HG03565 (cell line): Measurements from ENCODE around the gene SYNDIG1.

Experiments used
- ATAC-seq: cut with Tn5 transposase; IDR thresholded peaks from one replicate; pipeline ENCODE4 v1.9.1; 2021; ENCODE audit warnings: mild to moderate bottlenecking, moderate library complexity; ENCODE audit not compliant: unreplicated experiment

The SYNDIG1 gene

DNA sequence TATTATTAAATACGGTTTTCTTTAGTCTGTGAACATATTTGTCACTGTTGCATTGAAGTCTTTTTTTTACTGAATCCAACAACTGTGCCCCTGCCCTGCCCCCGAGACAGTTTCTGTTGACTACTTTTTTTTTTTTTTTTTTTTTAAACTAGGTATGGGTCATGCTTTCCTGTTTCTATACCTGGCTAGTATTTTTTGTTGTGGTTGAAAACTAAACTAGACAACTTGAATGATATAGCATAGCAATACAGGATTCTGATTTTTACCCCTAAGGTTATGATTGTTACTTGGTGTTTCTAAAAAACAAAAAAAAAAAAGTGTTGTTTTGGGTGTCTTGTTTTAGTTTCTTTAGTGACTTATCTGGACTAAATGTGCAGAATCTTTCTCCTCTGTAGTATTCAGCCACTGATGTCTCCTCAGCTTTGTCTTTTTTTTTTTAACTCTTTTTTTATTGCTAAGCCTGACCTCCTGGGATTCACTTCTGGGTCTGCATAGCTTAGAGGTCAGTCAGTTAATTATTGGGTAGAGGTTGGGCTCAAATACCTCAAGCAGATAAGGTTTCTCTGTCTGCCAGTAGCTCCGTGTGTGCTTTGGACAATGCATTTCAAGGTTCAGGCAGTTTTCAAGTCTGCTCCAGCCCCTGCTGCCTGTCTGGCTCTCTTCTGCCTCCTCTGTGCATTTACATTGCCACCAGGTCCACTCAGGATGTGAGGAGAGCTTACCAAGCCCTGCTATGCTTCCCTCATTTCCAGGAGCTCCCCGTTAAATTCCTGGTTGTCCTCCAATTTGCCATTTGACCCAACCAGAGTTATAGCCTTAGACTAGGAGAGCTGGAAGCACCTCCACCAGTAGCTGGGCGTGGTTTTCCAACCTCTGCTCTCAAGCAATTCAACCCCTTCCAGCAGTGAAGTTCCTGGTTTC lies 91.4 kb downstream of the SYNDIG1 start:
- no peak for ATAC-seq

DNA sequence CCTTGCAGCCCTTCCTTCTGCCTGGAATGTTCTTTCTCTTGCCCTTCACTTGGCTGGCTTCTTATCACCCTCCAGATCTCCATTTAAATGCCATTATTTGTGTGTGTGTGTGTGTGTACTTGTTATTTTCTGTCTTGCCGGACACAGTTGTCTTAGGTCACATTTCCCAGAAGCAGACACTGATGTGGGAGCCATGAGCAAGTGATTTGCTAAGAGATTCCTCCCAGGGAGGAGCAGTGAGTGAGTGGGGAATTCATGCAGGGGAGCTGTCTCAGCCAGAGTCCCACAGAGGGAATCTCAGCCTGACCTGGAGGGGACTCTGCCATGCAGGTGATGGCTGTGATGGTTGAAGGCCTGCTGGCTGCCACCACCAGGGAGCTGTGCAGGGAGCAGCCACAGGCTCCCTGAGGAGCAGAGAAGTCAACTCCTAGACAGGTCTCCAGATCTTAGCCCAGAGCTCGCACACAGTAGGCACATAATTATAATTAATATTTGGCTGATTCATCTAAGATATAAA lies 96.5 kb downstream of the SYNDIG1 start:
- ATAC-seq, result no peak

DNA sequence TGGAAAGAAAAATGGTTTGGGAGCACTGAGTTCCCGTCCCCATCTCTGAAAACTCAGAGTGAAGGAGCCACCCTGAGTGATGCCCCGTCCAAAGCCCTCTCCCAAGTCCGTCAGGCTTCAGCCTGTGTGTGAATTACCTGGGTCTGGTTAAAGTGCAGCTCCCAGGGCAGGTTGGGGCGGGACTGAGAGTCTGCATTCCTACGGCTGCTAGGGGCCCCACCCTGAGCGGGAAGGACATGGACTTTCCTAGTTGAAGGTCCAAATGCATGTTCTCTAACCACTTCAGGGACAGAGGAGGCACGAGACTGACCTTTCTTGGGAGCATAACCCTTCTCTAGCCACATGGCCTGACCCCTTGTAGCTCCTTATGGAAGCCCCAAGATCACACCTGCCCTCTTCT lies 97.2 kb downstream of the SYNDIG1 start:
- ATAC-seq, result no peak

DNA sequence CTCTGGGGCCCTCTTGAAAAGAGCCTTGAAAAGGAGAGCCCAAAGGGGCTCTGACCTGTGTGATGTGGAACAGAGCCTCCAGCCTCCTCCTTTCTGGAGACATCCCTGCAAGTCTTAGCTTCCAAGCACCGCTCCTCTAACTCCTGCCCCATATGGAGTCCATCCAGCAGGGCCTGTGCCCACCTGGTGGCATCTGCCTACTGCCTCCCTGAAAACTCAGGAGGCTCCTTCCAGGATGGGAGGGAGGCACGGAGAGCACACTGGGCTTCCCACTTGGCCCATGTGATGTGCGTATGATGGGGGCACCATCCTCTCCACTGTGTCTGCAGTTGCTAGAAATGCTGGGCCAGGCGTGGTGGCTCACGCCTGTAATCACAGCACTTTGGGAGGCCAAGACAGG lies 98.1 kb downstream of the SYNDIG1 start:
- ATAC-seq, result no peak

DNA sequence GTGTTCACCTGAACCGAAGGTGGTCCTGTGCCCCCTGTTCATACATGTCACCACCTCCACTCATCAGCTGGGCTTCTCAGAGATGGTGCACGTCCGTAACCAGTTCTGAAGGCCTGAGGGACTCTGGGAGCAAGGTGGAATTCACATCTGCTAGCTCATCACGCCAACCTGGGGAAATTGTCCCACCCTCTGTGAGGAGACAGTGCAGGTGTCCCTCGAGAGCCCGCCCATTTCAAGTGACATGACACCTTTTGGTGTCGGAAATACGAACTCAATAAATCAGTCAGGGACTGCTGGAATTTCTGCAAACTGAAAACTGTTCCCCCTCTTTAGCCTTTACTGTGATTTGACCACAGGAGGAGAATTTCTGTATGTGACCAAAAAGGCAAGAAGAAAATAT lies 99.4 kb downstream of the SYNDIG1 start:
- no peak for ATAC-seq

DNA sequence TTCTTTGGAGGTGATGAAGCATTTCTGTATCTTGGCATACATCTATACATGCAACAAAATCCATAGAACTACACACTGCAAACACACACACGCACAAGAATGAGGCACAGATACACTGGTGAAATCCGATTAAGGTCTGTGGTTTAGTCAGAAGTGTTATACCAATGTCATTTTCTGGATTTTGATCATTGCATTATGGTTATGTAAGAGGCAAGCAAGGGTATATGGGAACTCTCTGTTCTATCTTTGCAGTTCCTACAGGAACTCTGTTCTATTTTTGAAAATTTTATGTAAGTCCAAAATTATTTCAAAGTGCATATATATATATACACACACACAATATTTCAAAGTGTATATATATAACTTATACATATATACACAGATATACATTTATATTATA lies 101.7 kb downstream of the SYNDIG1 start:
- no peak for ATAC-seq

DNA sequence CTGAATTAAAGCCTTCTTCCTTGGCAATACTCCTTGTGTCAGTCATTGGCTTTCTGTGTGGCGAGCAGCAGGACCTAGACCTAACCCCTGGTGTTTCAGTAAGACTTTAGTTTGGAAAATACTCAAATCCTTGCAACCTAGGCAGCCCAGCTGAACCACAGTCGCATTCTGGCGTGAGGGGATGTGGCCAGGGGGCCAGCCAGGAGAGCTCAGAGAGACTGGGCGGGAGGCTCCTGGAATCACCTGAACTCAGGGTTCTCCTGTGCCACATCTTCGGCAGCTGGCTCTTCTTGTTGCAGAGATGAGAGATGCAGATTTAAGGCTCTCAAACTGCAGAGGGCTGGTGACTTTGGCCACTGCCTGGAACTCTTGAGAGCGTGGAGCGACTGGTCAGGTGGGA lies 102.7 kb downstream of the SYNDIG1 start:
- ATAC-seq, result no peak

DNA sequence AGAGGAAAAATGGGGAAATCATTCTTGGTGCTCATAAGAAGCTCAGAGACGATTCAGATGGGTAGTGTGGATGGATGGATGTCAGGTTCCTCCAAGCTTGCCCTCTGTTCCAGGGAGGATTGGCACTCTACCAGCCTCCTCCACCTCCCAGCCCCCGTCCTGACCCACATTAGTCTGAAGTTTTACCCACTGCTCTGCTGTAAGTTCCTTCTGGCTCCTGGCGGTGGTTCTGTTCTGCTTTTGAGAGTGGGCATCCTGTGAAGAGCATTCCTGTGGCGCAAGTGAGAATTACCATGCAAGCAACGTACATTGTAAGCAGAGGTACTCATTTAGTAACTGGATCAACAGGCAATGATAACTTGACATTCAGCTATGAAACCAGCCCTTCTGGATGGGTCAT lies 103.4 kb downstream of the SYNDIG1 start:
- ATAC-seq, result no peak

DNA sequence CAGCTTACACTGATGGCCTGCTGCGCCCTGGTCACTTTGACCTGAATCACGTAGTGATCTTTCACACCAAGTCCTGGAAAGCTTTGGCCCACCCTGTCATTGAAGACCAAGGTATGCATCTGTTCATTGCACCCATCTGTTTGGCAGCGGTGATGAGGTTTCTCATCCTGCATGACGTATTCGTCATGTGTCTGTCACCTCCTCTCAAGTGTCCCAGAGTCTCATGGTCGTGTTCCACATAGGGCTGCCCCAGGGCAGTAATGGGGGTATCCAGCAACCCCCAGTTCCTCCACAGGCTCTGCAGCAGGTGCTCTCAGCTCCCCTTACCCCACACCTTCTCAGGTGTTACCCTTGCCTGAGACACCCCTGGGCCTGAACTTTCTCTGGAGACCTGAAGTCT lies 104.1 kb downstream of the SYNDIG1 start:
- no peak for ATAC-seq

DNA sequence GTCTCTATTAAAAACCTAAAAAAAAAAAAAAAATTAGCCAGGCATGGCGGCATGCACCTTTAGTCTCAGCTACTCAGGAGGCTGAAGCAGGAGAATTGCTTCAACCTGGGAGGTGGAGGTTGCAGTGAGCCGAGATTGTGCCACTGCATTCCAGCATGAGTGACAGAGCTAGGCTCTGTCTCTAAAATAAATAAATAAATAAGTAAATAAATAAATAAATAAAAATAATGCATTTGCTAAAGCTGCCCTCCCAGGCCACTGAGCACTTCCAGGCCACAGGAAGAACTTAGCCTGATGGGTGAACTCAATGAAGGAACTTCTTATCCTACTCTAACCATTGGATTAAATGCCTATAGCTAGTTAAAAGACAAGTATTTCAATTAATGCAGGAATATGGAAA lies 104.9 kb downstream of the SYNDIG1 start:
- no peak for ATAC-seq

DNA sequence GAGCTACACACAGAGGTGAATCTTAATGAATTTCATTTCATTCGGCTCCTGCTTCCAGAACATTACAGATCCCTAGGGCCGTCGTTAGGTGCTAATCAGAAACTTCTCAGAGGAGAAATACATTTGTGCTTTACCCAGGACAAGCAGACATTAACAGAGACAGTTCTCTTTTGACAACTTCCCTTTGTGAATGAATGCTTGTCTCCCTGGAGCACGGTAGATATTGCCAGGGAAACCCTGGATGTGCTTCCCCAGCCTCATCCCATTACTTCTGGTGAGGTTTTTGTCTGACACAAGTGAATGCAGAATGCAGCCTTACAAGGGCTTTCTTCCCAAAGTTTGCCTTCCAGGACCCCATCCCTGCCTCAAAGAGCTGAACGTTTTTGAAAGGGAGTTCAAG lies 105.4 kb downstream of the SYNDIG1 start:
- ATAC-seq, result no peak

DNA sequence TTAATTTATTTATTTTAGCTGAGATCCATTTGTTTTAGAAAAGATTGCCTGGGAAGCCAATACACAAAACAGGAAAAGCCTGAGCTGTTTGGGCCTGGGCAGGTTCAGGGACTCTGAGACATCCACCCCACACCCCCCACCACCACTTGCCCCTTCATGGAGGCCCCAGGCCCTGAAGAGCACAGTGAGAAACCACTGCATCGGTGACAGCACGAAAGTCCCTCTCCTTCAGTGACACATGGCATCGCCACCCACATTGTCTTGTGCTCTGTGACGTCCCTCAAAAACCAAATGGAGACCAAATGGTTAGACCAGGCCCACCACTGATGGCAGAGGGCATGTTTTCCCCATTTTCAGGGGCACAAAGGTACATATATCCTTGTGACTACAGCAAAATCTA lies 106.4 kb downstream of the SYNDIG1 start:
- ATAC-seq, result no peak

DNA sequence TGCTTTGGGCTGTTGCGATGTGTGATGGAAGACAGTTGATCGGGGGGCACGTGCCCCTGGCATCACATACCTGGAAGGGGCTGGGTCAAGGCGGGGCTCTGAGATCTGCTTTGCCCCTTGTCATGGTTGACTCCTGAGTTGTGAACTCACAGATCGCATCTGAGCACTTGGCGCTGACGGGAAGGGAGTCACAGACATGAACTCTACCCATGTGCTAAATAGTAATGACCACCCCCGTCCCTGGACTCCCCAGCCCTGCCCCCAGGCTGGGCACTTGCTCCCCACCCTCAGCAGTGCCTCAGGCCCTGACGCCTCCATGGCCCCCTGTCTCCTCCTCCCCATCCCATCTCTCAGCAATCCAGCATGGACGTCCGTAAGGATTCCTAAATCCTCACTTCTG lies 107.0 kb downstream of the SYNDIG1 start:
- ATAC-seq, result no peak

DNA sequence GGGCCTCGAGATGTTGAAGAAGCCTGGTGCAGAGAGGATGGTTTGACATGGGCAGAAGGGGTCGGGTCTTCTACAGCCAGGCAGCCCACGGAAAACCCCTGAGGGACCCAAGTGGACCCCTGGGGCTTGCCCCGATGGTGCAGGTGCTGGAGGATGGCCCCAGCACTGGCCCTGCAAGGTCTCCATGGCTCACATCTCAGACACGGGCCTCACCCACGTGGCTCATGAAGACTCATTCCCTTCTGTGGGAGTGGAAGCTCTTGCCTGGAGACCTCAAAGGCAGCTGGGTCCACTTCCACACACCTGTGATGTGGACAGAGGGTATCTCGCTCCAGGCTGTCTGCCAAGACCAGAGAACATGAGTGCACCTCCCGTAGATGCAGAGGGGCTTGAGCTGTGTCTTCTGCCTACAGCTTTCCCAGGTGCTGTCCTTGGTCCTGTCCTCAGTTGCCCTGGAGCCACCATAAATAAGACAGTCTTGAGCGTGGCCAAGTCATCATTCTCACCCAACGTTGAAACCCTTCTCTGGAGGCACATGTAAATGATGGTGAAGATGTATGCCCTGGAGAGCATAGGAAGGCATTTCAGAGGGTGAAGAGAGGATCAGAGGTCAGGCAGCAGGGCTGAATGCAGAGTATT lies 108.0 kb downstream of the SYNDIG1 start:
- ATAC-seq, result no peak

DNA sequence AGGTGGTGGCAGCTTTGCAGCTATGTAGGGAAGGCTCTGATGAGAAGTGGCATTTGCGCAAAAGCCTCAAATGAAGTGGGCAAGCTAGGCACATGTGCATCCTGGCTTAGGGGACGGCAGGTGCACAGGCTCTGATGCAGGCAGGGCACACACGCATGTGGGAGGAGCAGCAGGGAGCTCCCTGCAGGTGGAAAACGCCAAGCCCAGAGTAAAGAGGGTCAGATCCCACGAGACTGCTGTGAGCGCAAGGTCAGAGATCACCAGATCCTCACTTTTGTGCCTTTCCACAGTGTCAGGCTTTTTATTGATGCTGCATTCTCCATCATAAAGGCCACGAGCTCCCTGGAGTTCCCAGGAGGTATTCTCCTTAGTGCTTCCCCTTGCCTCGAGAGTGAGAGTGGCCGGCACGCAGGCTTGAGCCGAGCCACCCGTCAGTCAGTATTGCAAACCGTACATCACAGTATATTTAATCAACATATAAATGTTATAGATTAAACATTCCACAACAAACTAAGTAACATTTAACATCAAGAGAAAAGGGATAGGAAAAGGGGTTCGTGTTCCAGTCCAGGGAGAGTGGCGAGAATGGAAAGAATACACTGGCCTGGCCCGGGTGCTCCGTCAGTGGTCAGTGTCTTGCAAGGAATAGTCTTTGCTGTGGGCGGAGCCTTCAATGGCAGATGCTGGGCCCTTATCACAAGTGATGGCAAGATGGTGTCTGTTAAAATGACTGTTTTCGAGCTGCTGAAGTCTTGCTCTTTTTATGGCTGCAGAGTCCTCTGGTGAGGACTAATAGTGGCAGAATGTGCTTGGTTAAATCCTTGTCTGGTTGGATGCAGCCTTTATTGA lies 109.4 kb downstream of the SYNDIG1 start:
- no peak for ATAC-seq

DNA sequence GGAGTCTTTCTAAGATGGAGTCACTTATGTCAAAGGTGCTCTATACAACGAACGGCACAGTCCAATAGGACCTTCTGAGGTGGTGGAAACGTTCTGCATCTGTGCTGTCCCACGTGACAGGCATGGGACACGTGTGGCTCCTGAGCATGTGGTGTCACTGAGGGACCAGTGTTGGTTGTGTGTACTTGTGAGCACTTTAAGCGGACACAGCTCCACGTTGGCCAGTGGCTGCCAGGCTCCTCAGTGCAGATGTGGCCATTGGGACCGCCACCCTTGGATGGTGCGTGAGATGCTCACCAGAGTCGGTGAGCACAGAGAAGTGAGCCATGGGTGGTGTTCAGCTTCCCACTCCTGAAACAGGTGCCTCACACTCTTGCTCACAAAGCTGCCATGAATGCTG lies 110.0 kb downstream of the SYNDIG1 start:
- no peak for ATAC-seq

DNA sequence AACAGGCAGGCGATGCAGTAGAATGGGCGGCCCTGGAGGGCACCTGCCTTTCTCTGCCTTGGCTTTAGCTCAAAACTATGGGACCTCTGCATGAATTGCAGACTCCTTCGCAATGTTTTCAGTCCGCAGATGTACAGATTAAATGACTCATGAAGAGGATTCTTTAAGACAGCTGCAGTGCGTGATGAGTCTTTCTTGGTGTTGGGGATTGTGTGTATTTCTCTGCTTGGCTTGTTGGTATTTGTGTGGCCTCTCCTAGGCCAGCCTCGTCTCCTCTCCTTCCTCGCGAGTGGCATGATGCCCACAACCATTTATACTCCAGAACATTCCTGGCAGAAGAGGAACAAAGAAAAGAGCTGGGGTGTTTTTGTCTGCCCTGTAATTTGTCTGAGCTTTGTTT lies 110.6 kb downstream of the SYNDIG1 start:
- ATAC-seq, result no peak

DNA sequence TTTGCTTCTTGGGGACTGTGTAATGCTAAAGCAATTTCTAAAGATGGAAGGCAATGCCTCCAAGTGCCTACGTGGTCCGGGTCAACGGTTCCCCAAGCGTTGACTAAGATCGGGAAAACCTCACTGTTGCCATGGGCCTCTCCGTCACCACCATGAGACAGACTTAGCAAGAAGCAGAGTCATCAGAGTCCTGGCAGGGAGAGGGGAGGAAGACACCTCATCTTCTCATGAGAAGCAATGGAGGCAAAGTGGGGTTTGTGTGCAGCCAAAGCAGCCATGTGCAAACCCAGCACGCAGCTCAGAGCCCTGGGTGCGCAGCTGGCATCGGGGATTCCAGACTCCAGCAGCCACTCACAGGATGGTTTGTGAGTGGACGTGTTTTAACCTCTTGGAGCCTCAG lies 111.4 kb downstream of the SYNDIG1 start:
- ATAC-seq, result no peak

DNA sequence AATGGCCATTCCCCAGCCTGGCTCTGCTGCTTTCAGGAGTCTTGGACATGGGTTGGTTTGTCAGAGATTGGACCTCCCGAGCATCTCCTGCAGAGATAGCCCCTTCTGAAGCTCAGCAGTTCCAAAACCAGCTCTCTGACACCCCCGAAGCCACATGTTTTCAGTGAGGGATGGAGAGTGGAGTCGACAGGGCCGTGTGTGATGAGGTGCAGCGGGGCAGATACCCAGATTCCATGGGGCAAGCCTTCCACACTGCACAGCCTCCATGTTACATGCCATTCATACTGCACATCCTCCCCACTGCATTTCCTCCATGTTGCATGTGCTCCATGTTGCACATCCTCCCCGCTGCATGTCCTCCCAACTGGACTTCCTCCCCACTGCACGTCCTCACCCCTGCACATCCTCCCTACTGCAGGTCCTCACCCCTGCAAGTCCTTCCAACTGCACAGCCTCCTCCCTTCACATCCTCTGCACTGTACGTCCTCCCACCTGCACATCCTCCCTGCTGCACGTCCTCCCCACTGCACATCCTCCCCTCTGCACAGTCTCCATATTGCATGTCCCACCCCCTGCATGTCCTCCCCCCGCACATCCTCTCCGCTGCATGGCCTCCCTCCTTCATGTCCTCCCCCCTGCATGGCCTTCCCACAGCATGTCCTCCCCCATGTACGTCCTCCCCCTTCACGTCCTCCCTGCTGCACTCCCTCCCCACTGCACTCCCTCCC lies 112.2 kb downstream of the SYNDIG1 start:
- ATAC-seq, result no peak

DNA sequence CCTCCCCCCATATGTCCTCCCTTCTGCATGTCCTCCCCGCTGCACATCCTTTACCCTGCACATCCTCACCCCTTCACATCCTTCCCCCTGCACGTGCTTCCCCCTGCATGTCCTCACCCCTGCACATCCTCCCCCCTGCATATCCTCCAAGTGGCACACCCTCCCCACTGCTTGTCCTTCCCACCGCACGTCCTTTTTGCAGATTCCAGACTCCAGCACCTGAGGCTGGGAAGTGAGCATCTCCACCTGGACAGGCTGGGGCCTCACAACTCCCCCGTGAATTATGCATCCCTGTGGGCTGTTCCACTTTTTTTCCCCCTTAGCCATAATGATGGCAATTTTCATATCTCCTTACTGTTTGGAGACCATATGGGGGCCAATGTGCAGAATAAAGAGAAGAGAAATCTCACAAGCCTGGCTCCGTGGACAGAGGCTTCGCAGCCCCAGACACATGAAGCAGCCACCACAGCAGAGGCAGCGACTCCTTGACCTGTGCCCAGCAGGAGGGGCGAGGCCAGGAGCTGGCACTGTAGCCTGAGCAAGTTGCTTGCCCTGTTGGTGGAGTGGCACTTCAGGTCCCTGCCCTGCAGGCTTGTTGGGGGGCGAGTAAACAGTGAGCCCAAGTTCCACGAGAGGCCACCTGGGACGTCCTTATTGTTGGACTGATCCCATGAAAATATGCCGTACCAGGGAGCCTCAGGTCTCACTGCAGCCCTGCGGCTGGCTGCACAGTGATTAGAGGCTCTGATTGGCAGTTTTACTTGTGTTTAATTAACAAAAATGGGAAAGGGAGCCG lies 113.1 kb downstream of the SYNDIG1 start:
- ATAC-seq, result no peak
